Measurements from ENCODE around the gene MTG2.

MTG2 gene

GRCh38 chr20:62142252-62143080 lies 40.4 kb upstream of the MTG2 start:
- TF ChIP-seq CTCF (IDR thresholded peaks at IDR 0.05): no peak
- Histone ChIP-seq H3K27ac (peak overlapping the region; percentile 77 to 98), H3K4me3 (peak overlapping the region; percentile 91)
- no peak for DNase-seq (ENCODE audit: low spot score)

- Histone ChIP-seq H3K4me3 (peak within 1 kb of the TSS; percentile 91), H3K27ac (peak within 1 kb of the TSS; percentile 77 to 98)
- DNase-seq (ENCODE audit: low spot score): peak; percentile 90
- no peak for TF ChIP-seq CTCF (IDR thresholded peaks at IDR 0.05)
These were observed 39.5 kb upstream of the MTG2 start, which contains the start of the genes PSMA7 and SS18L1 for GRCh38 chr20:62143081-62143956. TSS of gene PSMA7 (minus strand) at chr20:62143394. CDS start at chr20:62143303, 91 bp downstream. TSS of gene SS18L1 (plus strand) at chr20:62143769. CDS start at chr20:62143821, 52 bp downstream.

- Histone ChIP-seq H3K27ac (peak overlapping the region; percentile 77 to 98), H3K4me3 (peak overlapping the region; percentile 91)
- DNase-seq (ENCODE audit: low spot score): peak; percentile 74
- no peak for TF ChIP-seq CTCF (IDR thresholded peaks at IDR 0.05)
These were observed 38.6 kb upstream of the MTG2 start for GRCh38 chr20:62143957-62144825.

- no peak overlapping the region for H3K27ac ChIP-seq
These were observed 37.2 kb upstream of the MTG2 start for GRCh38 chr20:62145688-62146018.

GRCh38 chr20:62146019-62146755 lies 36.6 kb upstream of the MTG2 start:
- no peak for TF ChIP-seq CTCF (IDR thresholded peaks at IDR 0.05)
- Histone ChIP-seq H3K27ac (no peak overlapping the region), H3K4me3 (no peak overlapping the region)
- peak; percentile 64 for DNase-seq (ENCODE audit: low spot score)

More at GRCh38 chr20:62145688-62146018, 37.2 kb upstream of the MTG2 start:
- H3K4me3 ChIP-seq: no peak overlapping the region
- no peak for TF ChIP-seq CTCF (IDR thresholded peaks at IDR 0.05)
- DNase-seq (ENCODE audit: low spot score): no peak

- TF ChIP-seq CTCF (IDR thresholded peaks at IDR 0.05): no peak
- DNase-seq (ENCODE audit: low spot score): peak; percentile 63
- H3K27ac ChIP-seq: no peak overlapping the region
- no peak overlapping the region for H3K4me3 ChIP-seq
These were observed 35.7 kb upstream of the MTG2 start for GRCh38 chr20:62147125-62147524.
